WTC11 (cell line): ENCODE results near the gene NYAP1. TPM values are rescaled to one million over a fixed set of nuclear protein-coding genes. Genes with fewer than 3 reads are reported as not detected.

ENCODE experiments used
- ATAC-seq: fragments of 200-7000 bp; cut with Tn5 transposase; 2 replicates; pipeline ENCODE4 v1.10.0; 2021; ENCODE audit warnings: mild to moderate bottlenecking, moderate library complexity
- CTCF ChIA-PET: fragments of 300-600 bp; sonication (Branson Sonifier 250); formaldehyde crosslinking; loops from one replicate; lab custom pipeline; 2021; ENCODE audit warnings: antibody characterized with exemption; lab: Charles Lee
- POLR2A ChIA-PET: fragments of 350-600 bp; sonication (Branson Sonifier 250); formaldehyde crosslinking; loops from one replicate; lab custom pipeline; 2021; ENCODE audit warnings: antibody characterized with exemption; lab: Charles Lee
- DNase-seq: peaks from one replicate; pipeline ENCODE4 v3.0.0; 2021; ENCODE audit warnings: low spot score
- H3K27ac Mint-ChIP-seq: 2 replicates; pipeline ENCODE4 v1.8.0; 2021; ENCODE audit warnings: mixed read lengths
- H3K27me3 Mint-ChIP-seq: 2 replicates; pipeline ENCODE4 v1.8.0; 2021; ENCODE audit warnings: low read depth, mild to moderate bottlenecking, moderate library complexity, mixed read lengths
- H3K36me3 Mint-ChIP-seq: 2 replicates; pipeline ENCODE4 v1.8.0; 2021; ENCODE audit warnings: mixed read lengths
- H3K4me1 Mint-ChIP-seq: 2 replicates; pipeline ENCODE4 v1.8.0; 2022; ENCODE audit warnings: mixed read lengths
- H3K4me3 Mint-ChIP-seq: 2 replicates; pipeline ENCODE4 v1.8.0; 2021; ENCODE audit warnings: mild to moderate bottlenecking, moderate library complexity, mixed read lengths
- H3K9me3 Mint-ChIP-seq: 2 replicates; pipeline ENCODE4 v1.8.0; 2021; ENCODE audit warnings: mixed read lengths
- ARID4B ChIP-seq: sonication (generic); formaldehyde crosslinking; IDR thresholded peaks from 2 replicates; pipeline ENCODE4 v1.8.0; 2023; ENCODE audit warnings: missing genetic modification reagents, mild to moderate bottlenecking, borderline replicate concordance
- ATF2 ChIP-seq: sonication (generic); formaldehyde crosslinking; IDR thresholded peaks from 2 replicates; pipeline ENCODE4 v1.8.1; 2022; ENCODE audit warnings: low read depth, missing genetic modification reagents, borderline replicate concordance
- ATF3 ChIP-seq: sonication (generic); formaldehyde crosslinking; conservative IDR thresholded peaks from 2 replicates; pipeline ENCODE4 v1.8.1; 2022; ENCODE audit warnings: mild to moderate bottlenecking, missing genetic modification reagents
- CBFB ChIP-seq: sonication (generic); formaldehyde crosslinking; IDR thresholded peaks from 2 replicates; pipeline ENCODE4 v1.8.1; 2022; ENCODE audit warnings: mild to moderate bottlenecking, low read depth, missing genetic modification reagents
- ERG ChIP-seq: fragments of 250-450 bp; sonication (Bioruptor Pico); IDR thresholded peaks from 2 replicates; pipeline ENCODE4 v1.8.0; 2021; ENCODE audit warnings: mild to moderate bottlenecking
- ETV6 ChIP-seq: sonication (generic); formaldehyde crosslinking; IDR thresholded peaks from 2 replicates; pipeline ENCODE4 v1.8.1; 2022; ENCODE audit warnings: mild to moderate bottlenecking, missing genetic modification reagents
- FOXJ3 ChIP-seq: sonication (generic); formaldehyde crosslinking; IDR thresholded peaks from 2 replicates; pipeline ENCODE4 v1.9.0; 2021; ENCODE audit warnings: missing genetic modification reagents, mild to moderate bottlenecking, borderline replicate concordance
- GTF2I ChIP-seq: fragments of 250-450 bp; sonication (Bioruptor Pico); conservative IDR thresholded peaks from 2 replicates; pipeline ENCODE4 v1.4.0; 2021; ENCODE audit warnings: mild to moderate bottlenecking
- JAZF1 ChIP-seq: fragments of 250-450 bp; sonication (Bioruptor Pico); IDR thresholded peaks from 2 replicates; pipeline ENCODE4 v1.9.0; 2021; ENCODE audit warnings: moderate library complexity, mild to moderate bottlenecking, inconsistent platforms
- MLX ChIP-seq: sonication (generic); formaldehyde crosslinking; IDR thresholded peaks from 2 replicates; pipeline ENCODE4 v1.8.1; 2023; ENCODE audit warnings: mild to moderate bottlenecking, missing genetic modification reagents, moderate library complexity
- MXD4 ChIP-seq: fragments of 250-450 bp; sonication (Bioruptor Pico); IDR thresholded peaks from 2 replicates; pipeline ENCODE4 v1.8.0; 2021; ENCODE audit warnings: mild to moderate bottlenecking, moderate library complexity, borderline replicate concordance
- MYBL2 ChIP-seq: sonication (generic); formaldehyde crosslinking; IDR thresholded peaks from 2 replicates; pipeline ENCODE4 v1.8.1; 2023; ENCODE audit warnings: mild to moderate bottlenecking, moderate library complexity, missing genetic modification reagents
- NFATC4 ChIP-seq: fragments of 250-450 bp; sonication (Bioruptor Pico); IDR thresholded peaks from 2 replicates; pipeline ENCODE4 v1.9.0; 2021; ENCODE audit warnings: mild to moderate bottlenecking
- NR1H2 ChIP-seq: sonication (generic); formaldehyde crosslinking; IDR thresholded peaks from 2 replicates; pipeline ENCODE4 v1.9.0; 2021; ENCODE audit warnings: mild to moderate bottlenecking, moderate library complexity, missing genetic modification reagents
- OVOL2 ChIP-seq: fragments of 250-450 bp; sonication (Bioruptor Pico); IDR thresholded peaks from 2 replicates; pipeline ENCODE4 v1.9.0; 2021; ENCODE audit warnings: mild to moderate bottlenecking, borderline replicate concordance
- RELA ChIP-seq: sonication (generic); formaldehyde crosslinking; IDR thresholded peaks from 2 replicates; pipeline ENCODE4 v1.8.1; 2022; ENCODE audit warnings: missing genetic modification reagents, mild to moderate bottlenecking, borderline replicate concordance
- SOX15 ChIP-seq: fragments of 250-450 bp; sonication (Bioruptor Pico); IDR thresholded peaks from 2 replicates; pipeline ENCODE4 v1.9.0; 2021; ENCODE audit warnings: mild to moderate bottlenecking
- ZNF263 ChIP-seq: sonication (generic); formaldehyde crosslinking; IDR thresholded peaks from 2 replicates; pipeline ENCODE4 v1.8.1; 2022; ENCODE audit warnings: low read depth, mild to moderate bottlenecking, moderate library complexity, missing genetic modification reagents
- ZNF396 ChIP-seq: fragments of 250-450 bp; sonication (Bioruptor Pico); IDR thresholded peaks from 2 replicates; pipeline ENCODE4 v1.8.0; 2021; ENCODE audit warnings: mild to moderate bottlenecking, moderate library complexity, borderline replicate concordance
- ZNF671 ChIP-seq: fragments of 250-450 bp; sonication (Bioruptor Pico); IDR thresholded peaks from 2 replicates; pipeline ENCODE4 v1.8.0; 2021; ENCODE audit warnings: mild to moderate bottlenecking
- total RNA-seq: library from RNA; stranded (reverse); gene quantifications from 3 replicates; pipeline ENCODE4 v1.2.3, GENCODE V29; 2021
- TF ChIP-seq, protein P1 (sequence below): fragments of 200-600 bp; IDR thresholded peaks from 2 replicates; pipeline ENCODE4 v1.8.0; 2022; ENCODE audit warnings: antibody characterized with exemption
- TF ChIP-seq, protein P2 (sequence below): sonication (generic); formaldehyde crosslinking; IDR thresholded peaks from 2 replicates; pipeline ENCODE4 v1.8.0; 2022; ENCODE audit warnings: mild to moderate bottlenecking, missing genetic modification reagents

The NYAP1 gene
- total RNA-seq, 1 experiment from 2014 or later = 6.7 TPM

DNA sequence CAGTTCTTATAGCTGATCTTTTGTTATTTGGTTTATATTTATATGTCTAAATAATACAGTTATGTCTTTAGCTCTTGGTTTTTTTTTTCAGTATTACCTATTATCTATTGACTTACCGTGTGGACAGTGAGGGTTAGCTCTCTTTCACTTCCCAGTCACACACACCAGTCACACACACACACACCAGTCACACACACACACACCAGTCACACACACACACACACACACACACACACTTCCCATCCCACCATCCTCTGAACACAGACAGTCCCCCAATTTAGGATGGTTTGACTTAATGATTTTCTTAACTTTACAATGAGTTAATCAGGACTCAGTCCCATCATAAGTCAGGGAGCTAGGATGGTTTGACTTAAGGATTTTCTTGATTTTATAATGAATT, 36.4 kb downstream of the NYAP1 start (continued):
- TF ChIP-seq ARID4B (CRISPR knock-in tag) (no peak), ATF3 (no peak), RELA (CRISPR knock-in tag) (no peak), OVOL2 (CRISPR knock-in tag) (no peak), MXD4 (CRISPR knock-in tag) (no peak), SOX15 (no peak), ERG (CRISPR knock-in tag) (no peak), ATF2 (no peak), ETV6 (no peak), MLX (no peak), JAZF1 (CRISPR knock-in tag) (no peak), ZNF671 (CRISPR knock-in tag) (no peak), MYBL2 (CRISPR knock-in tag) (no peak), CBFB (CRISPR knock-in tag) (no peak), NFATC4 (CRISPR knock-in tag) (no peak)
- TF ChIP-seq, protein P1, sequence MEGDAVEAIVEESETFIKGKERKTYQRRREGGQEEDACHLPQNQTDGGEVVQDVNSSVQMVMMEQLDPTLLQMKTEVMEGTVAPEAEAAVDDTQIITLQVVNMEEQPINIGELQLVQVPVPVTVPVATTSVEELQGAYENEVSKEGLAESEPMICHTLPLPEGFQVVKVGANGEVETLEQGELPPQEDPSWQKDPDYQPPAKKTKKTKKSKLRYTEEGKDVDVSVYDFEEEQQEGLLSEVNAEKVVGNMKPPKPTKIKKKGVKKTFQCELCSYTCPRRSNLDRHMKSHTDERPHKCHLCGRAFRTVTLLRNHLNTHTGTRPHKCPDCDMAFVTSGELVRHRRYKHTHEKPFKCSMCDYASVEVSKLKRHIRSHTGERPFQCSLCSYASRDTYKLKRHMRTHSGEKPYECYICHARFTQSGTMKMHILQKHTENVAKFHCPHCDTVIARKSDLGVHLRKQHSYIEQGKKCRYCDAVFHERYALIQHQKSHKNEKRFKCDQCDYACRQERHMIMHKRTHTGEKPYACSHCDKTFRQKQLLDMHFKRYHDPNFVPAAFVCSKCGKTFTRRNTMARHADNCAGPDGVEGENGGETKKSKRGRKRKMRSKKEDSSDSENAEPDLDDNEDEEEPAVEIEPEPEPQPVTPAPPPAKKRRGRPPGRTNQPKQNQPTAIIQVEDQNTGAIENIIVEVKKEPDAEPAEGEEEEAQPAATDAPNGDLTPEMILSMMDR = no peak
- TF ChIP-seq, protein P2, sequence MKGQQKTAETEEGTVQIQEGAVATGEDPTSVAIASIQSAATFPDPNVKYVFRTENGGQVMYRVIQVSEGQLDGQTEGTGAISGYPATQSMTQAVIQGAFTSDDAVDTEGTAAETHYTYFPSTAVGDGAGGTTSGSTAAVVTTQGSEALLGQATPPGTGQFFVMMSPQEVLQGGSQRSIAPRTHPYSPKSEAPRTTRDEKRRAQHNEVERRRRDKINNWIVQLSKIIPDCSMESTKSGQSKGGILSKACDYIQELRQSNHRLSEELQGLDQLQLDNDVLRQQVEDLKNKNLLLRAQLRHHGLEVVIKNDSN = no peak

DNA sequence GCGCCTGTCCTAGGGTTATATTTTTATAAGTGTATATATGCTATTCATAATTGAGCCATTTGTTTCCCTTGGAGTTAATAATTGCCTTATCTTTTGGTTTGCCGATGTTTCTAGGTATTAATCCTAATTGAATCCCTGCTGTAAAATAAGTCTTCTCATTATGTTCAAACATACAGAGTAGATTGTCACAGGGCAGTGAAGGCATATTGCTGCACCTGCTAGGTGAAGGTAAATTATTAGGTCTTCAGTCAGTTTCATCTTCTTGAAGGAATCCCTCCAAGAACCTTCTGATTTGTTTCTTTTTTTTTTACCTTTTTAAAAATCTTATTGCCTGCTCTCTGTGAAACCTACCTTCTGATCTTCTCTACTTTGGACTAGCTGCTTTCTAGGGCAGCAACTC, 37.3 kb downstream of the NYAP1 start:
- Mint-ChIP-seq H3K27me3 (peaks cover 4% of the 10 kb centered on the region; the same call in 1 of the 2 replicates), H3K27ac (no peak overlapping the region), H3K9me3 (peaks cover 6% of the 10 kb centered on the region; the same call in 1 of the 2 replicates), H3K36me3 (peaks cover 6% of the 10 kb centered on the region; the same call in 1 of the 2 replicates), H3K4me3 (no peak overlapping the region), H3K4me1 (0 out of 2 replicates have a peak, but pooled peaks cover 2% of the 10 kb centered on the region)
- ChIA-PET POLR2A (interaction anchor here (0.7 kb wide), 1 partner anchor 332 kb away, joined by 3 read pairs; no protein-coding TSS in a partner anchor), CTCF (interaction anchor here (1.5 kb wide), 1 partner anchor 39 kb away, joined by 5 read pairs; no protein-coding TSS in a partner anchor)
- no peak for DNase-seq
- ATAC-seq = no peak
- TF ChIP-seq NR1H2 (CRISPR knock-in tag) (no peak), ZNF396 (CRISPR knock-in tag) (no peak), FOXJ3 (no peak), GTF2I (CRISPR knock-in tag) (no peak), JAZF1 (CRISPR knock-in tag) (no peak), SOX15 (no peak), ZNF263 (no peak)
- TF ChIP-seq, protein P1 = no peak
